Ovary (tissue), 3 donors: ENCODE data around the gene KLHL25.

Source experiments
- EP300 ChIP-seq: sonication (generic); formaldehyde crosslinking; IDR thresholded peaks from one replicate; pipeline ENCODE4 v1.6.1; 2017; ENCODE audit warnings: antibody characterized with exemption
- POLR2A ChIP-seq: fragments of 450-650 bp; IDR thresholded peaks from one replicate; pipeline ENCODE4 v1.6.1; 2017; ENCODE audit warnings: antibody characterized with exemption, mild to moderate bottlenecking, moderate library complexity
- TF ChIP-seq, protein P1 (sequence below), 3 donors: fragments of 450-650 bp in 2 of 3; fragments of 200-600 bp in 1 of 3; IDR thresholded peaks; one replicate each; pipeline versions ENCODE4 v1.5.1 to v1.8.0; 2016 to 2022; ENCODE audit warnings: antibody characterized with exemption in 3 of 3, mild to moderate bottlenecking in 1 of 3
- donor health status: DM: no; HTN: no; CAD: no.

DNA sequence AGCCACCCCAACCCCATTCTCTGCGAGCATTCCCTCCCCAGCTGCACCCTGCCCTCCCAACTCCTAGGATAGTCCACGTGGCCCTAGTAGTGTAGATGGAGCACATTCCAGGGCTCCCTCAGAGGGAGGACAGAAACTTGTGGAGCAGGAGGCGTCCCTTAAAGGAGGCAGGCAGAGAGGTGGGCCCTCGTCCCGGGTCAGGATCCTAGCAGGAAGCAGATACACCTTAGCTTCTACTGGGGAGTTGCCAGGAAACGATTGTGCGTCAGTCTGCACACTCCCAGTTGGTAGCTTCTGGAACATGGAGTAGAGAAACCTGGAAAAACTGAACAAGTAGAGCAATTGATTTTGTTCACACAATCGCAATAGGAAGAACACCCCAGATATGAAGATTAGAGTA lies 43.9 kb upstream of the KLHL25 start:
- TF ChIP-seq, protein P1, sequence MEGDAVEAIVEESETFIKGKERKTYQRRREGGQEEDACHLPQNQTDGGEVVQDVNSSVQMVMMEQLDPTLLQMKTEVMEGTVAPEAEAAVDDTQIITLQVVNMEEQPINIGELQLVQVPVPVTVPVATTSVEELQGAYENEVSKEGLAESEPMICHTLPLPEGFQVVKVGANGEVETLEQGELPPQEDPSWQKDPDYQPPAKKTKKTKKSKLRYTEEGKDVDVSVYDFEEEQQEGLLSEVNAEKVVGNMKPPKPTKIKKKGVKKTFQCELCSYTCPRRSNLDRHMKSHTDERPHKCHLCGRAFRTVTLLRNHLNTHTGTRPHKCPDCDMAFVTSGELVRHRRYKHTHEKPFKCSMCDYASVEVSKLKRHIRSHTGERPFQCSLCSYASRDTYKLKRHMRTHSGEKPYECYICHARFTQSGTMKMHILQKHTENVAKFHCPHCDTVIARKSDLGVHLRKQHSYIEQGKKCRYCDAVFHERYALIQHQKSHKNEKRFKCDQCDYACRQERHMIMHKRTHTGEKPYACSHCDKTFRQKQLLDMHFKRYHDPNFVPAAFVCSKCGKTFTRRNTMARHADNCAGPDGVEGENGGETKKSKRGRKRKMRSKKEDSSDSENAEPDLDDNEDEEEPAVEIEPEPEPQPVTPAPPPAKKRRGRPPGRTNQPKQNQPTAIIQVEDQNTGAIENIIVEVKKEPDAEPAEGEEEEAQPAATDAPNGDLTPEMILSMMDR (IDR thresholded peaks at IDR 0.05): no peak
- TF ChIP-seq POLR2A: no peak
- no peak for TF ChIP-seq EP300
